Left kidney (tissue), 2 donors: Measurements from ENCODE around the gene BAIAP2L2. TPM values are rescaled to one million over a fixed set of nuclear protein-coding genes. Genes with fewer than 3 reads are reported as not detected.
"Not testable (repeated sequence)": the region's sequence is repeated elsewhere in the genome, so short reads cannot be mapped to it uniquely, and the experiment has no call there.

Experiments used
- DNase-seq: peaks from one replicate; pipeline ENCODE4 v3.0.0-alpha.2; 2013
- polyA plus RNA-seq: library from polyadenylated mRNA; unstranded; fragments of 120-200 nt; gene quantifications from one replicate; pipeline ENCODE4 v1.2.1, GENCODE V29; 2013; ENCODE audit not compliant: insufficient read length

BAIAP2L2 gene
- polyA plus RNA-seq, 1 donor: 8.5 TPM

GRCh38 chr22:38081636-38081940, 28.9 kb downstream of the BAIAP2L2 start:
- DNase-seq: no peak

GRCh38 chr22:38080850-38081635, 29.4 kb downstream of the BAIAP2L2 start:
- no peak for DNase-seq

- no peak for DNase-seq
Measured at GRCh38 chr22:38080474-38080849, 30.0 kb downstream of the BAIAP2L2 start.

GRCh38 chr22:38079804-38080203, 30.7 kb downstream of the BAIAP2L2 start:
- DNase-seq: no peak

- not testable (repeated sequence) for DNase-seq
Measured at GRCh38 chr22:38079208-38079607, 31.3 kb downstream of the BAIAP2L2 start.

- DNase-seq: no peak
Measured at GRCh38 chr22:38078046-38078840, 32.2 kb downstream of the BAIAP2L2 start.

- DNase-seq: no peak
Measured at GRCh38 chr22:38077595-38077994, 32.9 kb downstream of the BAIAP2L2 start.

- no peak for DNase-seq
Measured at GRCh38 chr22:38077096-38077495, 33.4 kb downstream of the BAIAP2L2 start.

- no peak for DNase-seq
Measured at GRCh38 chr22:38075961-38076360, 34.5 kb downstream of the BAIAP2L2 start.

GRCh38 chr22:38075105-38075825, 35.2 kb downstream of the BAIAP2L2 start:
- DNase-seq: no peak

- no peak for DNase-seq
Measured at GRCh38 chr22:38074181-38075104, 36.0 kb downstream of the BAIAP2L2 start.

GRCh38 chr22:38073150-38074130, 37.0 kb downstream of the BAIAP2L2 start:
- DNase-seq: no peak

GRCh38 chr22:38072322-38073149, 37.9 kb downstream of the BAIAP2L2 start:
- no peak for DNase-seq

- DNase-seq: no peak
Measured at GRCh38 chr22:38071421-38072321, 38.8 kb downstream of the BAIAP2L2 start.

GRCh38 chr22:38070250-38070921, 40.1 kb downstream of the BAIAP2L2 start:
- no peak for DNase-seq

GRCh38 chr22:38069372-38070249, 40.9 kb downstream of the BAIAP2L2 start:
- no peak for DNase-seq
